Fibroblast of lung (primary cell): ENCODE data around the gene ASPHD2. TPM values are rescaled to one million over a fixed set of nuclear protein-coding genes. Genes with fewer than 3 reads are reported as not detected.

ENCODE experiments used
- DNase-seq, 2 donors: peaks; one replicate each; pipeline versions ENCODE4 v3.0.0 to v3.0.0-alpha.2; 2010; ENCODE audit warnings: low read depth in 2 of 2
- H2AFZ ChIP-seq: 2 replicates; pipeline ENCODE4 v1.5.1; 2012; ENCODE audit warnings: low read length, control low read depth, inconsistent platforms
- H3K27ac ChIP-seq: 2 replicates; pipeline ENCODE4 v1.5.1; 2011; ENCODE audit warnings: low read length, control low read depth; ENCODE audit not compliant: insufficient read depth
- H3K27me3 ChIP-seq: 2 replicates; pipeline ENCODE4 v1.5.1; 2011; ENCODE audit warnings: mild to moderate bottlenecking, low read length; ENCODE audit not compliant: control insufficient read depth, insufficient read depth
- H3K36me3 ChIP-seq: 2 replicates; pipeline ENCODE4 v1.5.1; 2011; ENCODE audit warnings: low read length; ENCODE audit not compliant: control insufficient read depth, insufficient read depth
- H3K4me1 ChIP-seq: 2 replicates; pipeline ENCODE4 v1.5.1; 2011; ENCODE audit warnings: low read length; ENCODE audit not compliant: control insufficient read depth, insufficient read depth; ENCODE audit errors: extremely low read depth
- H3K4me2 ChIP-seq: 2 replicates; pipeline ENCODE4 v1.5.1; 2011; ENCODE audit warnings: low read length, control low read depth; ENCODE audit not compliant: insufficient read depth; ENCODE audit errors: extremely low read depth
- H3K4me3 ChIP-seq, 4 experiments: fragments of 200-600 bp in 1 of 4; sonication (generic) in 1 of 4; replicated peaks in 1 of 4; 2 replicates each; pipeline ENCODE4 v1.5.1; 2011 to 2016; ENCODE audit warnings: low read length in 4 of 4, low read depth in 3 of 4, mild to moderate bottlenecking in 3 of 4, control low read depth in 2 of 4, inconsistent platforms in 1 of 4, mixed read lengths in 1 of 4; ENCODE audit not compliant: insufficient read depth in 1 of 4; ENCODE audit errors: control extremely low read depth in 1 of 4
- H3K79me2 ChIP-seq: 2 replicates; pipeline ENCODE4 v1.5.1; 2012; ENCODE audit warnings: mild to moderate bottlenecking, low read length, inconsistent platforms; ENCODE audit not compliant: control insufficient read depth, insufficient read depth
- H3K9ac ChIP-seq: 2 replicates; pipeline ENCODE4 v1.5.1; 2011; ENCODE audit warnings: mild to moderate bottlenecking, low read length, control low read depth; ENCODE audit not compliant: insufficient read depth
- H3K9me3 ChIP-seq: 2 replicates; pipeline ENCODE4 v1.5.1; 2012; ENCODE audit warnings: low read depth, low read length; ENCODE audit not compliant: control insufficient read depth, insufficient read depth
- H4K20me1 ChIP-seq: 2 replicates; pipeline ENCODE4 v1.5.1; 2011; ENCODE audit warnings: low read length; ENCODE audit not compliant: control insufficient read depth, insufficient read depth; ENCODE audit errors: extremely low read depth
- EZH2 ChIP-seq: IDR thresholded peaks from 2 replicates; pipeline ENCODE4 v1.5.1; 2012; ENCODE audit warnings: low read length, control low read depth, mild to moderate bottlenecking; ENCODE audit errors: missing control alignments
- polyA plus RNA-seq, 2 donors: library from polyadenylated mRNA; depleted of rRNA in 1 of 2; stranded (reverse) in 1 of 2; unstranded in 1 of 2; fragments of >200 nt; gene quantifications; 2 replicates each; pipeline ENCODE4 v1.2.1, GENCODE V29; 2011 to 2012; ENCODE audit warnings: missing spikeins in 1 of 2
- total RNA-seq: library from RNA; depleted of rRNA; stranded (reverse); fragments of >200 nt; gene quantifications from 2 replicates; pipeline ENCODE4 v1.2.1, GENCODE V29; 2014
- TF ChIP-seq, protein P1 (sequence below), 2 donors: IDR thresholded peaks in 1 of 2; conservative IDR thresholded peaks in 1 of 2; 1 replicate in 1 of 2; 2 replicates in 1 of 2; pipeline ENCODE4 v1.5.1; 2011 to 2012; ENCODE audit warnings: low read length in 2 of 2, control low read depth in 1 of 2, inconsistent platforms in 1 of 2, low read depth in 1 of 2, mild to moderate bottlenecking in 1 of 2

The ASPHD2 gene
- total and polyA plus RNA-seq, 2 donors (not counting 1 experiment from before 2014, with no cell fraction given), result 0.42 to 1.7 TPM

DNA sequence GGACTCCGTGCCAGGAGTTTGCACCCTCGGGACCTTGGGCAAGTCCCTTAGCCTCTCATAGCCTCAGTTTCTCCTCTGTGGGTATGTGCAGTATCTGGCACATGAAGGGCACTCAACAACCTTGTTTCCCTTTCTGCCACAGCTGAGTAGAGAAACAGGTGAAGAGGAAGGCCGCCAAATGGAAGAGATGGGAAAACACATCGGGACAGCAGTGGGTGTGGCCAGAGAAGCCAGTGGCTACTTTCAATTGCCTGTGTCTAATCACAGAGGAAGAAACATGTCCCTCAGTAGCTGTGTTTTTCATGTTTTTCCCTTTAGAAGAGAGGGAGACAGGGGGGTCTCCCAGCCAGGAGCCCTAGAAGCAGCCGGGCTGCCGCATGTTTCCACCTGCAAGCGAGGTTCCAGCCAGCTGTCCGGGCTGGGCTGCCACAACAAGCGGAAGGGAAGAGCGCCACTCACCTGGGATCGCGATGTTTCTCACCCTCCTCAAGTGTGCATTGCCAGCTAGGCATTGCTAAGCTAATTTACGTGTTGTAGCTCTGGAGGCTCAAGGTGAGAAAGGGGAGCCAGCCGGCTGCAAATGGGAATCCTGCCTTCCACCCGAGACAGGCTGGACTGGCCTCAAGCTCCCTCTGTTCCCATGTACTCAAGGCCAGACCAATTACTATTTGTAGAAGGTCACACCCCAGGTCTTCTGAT is 16.7 kb downstream of the ASPHD2 start:
- Histone ChIP-seq H2AFZ (no peak overlapping the region), H3K9ac (no peak overlapping the region), H3K36me3 (no peaks in the 10 kb centered on the region), H3K4me2 (no peak overlapping the region), H3K9me3 (no peaks in the 10 kb centered on the region), H3K79me2 (no peaks in the 10 kb centered on the region), H3K4me3 (no peak overlapping the region), H4K20me1 (no peaks in the 10 kb centered on the region), H3K27me3 (no peaks in the 10 kb centered on the region), H3K27ac (no peak overlapping the region), H3K4me1 (no peaks in the 10 kb centered on the region)
- no peak for TF ChIP-seq EZH2
- TF ChIP-seq, protein P1, sequence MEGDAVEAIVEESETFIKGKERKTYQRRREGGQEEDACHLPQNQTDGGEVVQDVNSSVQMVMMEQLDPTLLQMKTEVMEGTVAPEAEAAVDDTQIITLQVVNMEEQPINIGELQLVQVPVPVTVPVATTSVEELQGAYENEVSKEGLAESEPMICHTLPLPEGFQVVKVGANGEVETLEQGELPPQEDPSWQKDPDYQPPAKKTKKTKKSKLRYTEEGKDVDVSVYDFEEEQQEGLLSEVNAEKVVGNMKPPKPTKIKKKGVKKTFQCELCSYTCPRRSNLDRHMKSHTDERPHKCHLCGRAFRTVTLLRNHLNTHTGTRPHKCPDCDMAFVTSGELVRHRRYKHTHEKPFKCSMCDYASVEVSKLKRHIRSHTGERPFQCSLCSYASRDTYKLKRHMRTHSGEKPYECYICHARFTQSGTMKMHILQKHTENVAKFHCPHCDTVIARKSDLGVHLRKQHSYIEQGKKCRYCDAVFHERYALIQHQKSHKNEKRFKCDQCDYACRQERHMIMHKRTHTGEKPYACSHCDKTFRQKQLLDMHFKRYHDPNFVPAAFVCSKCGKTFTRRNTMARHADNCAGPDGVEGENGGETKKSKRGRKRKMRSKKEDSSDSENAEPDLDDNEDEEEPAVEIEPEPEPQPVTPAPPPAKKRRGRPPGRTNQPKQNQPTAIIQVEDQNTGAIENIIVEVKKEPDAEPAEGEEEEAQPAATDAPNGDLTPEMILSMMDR (conservative IDR thresholded peaks at IDR 0.05 in 1 of 2, IDR thresholded peaks at IDR 0.05 in 1 of 2; ENCODE audit: low read depth in 1 of 2, low read length in 2 of 2), result no peak
- no peak for DNase-seq

DNA sequence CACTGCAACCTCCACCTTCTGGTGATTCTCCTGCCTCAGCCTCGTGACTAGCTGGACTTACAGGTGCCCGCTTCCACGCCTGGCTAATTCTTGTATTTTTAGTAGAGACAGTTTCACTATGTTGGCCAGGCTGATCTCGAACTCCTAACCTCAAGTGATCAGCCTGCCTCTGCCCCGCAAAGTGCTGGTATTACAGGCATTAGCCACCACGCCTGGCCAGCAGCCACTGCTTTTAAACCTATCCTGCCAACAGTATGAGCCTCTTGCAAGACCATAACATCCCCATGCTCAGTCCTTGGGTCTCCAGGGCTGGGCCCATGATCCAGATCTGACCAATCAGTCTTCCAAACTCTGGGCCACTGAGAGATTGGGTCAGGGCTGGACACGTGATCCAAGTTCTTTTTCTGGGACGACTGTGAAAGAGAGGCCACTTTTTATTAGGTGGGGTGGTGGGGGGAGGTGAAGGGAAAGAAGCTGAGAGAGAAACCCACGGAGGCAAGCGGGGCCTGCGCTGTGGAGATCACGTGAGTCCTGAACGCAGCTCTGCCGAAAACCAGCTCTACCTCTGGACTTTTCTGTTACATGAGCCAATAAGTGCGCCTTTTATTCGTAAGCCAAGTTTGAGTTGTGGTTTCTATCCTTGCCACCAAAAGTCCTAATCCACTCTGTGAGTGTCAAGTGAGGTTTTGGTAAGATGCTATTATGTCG is 17.9 kb downstream of the ASPHD2 start:
- Histone ChIP-seq H3K4me3 (no peak overlapping the region), H3K27ac (no peak overlapping the region), H3K9ac (no peak overlapping the region), H3K27me3 (no peaks in the 10 kb centered on the region), H3K79me2 (no peaks in the 10 kb centered on the region), H3K4me1 (no peaks in the 10 kb centered on the region), H3K36me3 (no peaks in the 10 kb centered on the region), H2AFZ (no peak overlapping the region), H3K9me3 (no peaks in the 10 kb centered on the region), H3K4me2 (no peak overlapping the region), H4K20me1 (no peaks in the 10 kb centered on the region)
- no peak for TF ChIP-seq EZH2
- TF ChIP-seq, protein P1 (conservative IDR thresholded peaks at IDR 0.05 in 1 of 2, IDR thresholded peaks at IDR 0.05 in 1 of 2; ENCODE audit: low read depth in 1 of 2, low read length in 2 of 2), result no peak
- no peak for DNase-seq

DNA sequence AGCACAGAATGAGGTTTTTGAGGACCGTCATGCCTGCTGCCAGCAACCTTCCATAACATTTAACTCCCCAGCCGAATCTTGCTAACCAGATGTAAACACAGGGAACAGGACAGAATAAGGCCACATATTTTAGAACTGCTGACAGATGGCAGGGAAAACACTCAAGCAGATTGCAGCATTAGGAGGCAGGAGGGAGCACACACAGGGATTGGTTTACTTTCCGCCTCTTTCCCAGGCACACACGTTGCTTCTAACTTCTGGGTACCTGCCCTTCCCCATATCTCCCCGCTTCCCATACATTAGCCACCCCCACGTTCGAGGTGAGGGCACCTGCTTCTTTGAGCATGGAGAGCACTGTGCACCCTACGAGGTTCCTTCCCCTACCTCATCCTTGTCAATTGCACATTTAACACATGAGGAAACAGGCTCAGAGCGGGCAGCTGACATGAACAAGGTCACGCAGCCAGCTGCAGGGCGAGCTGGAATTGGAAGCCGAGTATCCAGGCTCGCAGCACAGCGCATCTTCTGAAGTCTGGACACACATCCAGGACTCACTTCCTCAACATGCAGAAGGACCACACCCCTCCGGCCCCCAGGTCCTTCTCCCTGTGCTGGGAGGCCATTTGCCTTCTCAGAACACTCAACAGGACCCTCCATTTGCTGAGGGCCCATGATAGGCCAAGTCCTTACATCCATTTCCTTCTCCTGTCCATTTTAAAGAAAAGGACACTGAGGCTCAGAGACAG is 18.7 kb downstream of the ASPHD2 start:
- no peaks in the 10 kb centered on the region for H4K20me1 ChIP-seq
- TF ChIP-seq, protein P1 (conservative IDR thresholded peaks at IDR 0.05 in 1 of 2, IDR thresholded peaks at IDR 0.05 in 1 of 2; ENCODE audit: low read depth in 1 of 2, low read length in 2 of 2), result no peak
- TF ChIP-seq EZH2, result no peak
- no peak overlapping the region for H3K4me3 ChIP-seq
- no peaks in the 10 kb centered on the region for H3K79me2 ChIP-seq
- H3K36me3 ChIP-seq, result no peaks in the 10 kb centered on the region
- no peaks in the 10 kb centered on the region for H3K27me3 ChIP-seq
- H2AFZ ChIP-seq, result no peak overlapping the region
- DNase-seq, result no peak
- no peak overlapping the region for H3K27ac ChIP-seq
- H3K9ac ChIP-seq, result no peak overlapping the region
- no peaks in the 10 kb centered on the region for H3K4me1 ChIP-seq
- H3K4me2 ChIP-seq, result no peak overlapping the region
- no peaks in the 10 kb centered on the region for H3K9me3 ChIP-seq
